PC-9 (cell line): Measurements from ENCODE around the gene CYTH3.

Experiments
- CTCF ChIP-seq: fragments of 200-600 bp; sonication (generic); conservative IDR thresholded peaks from 2 replicates; pipeline ENCODE4 v1.6.1; 2017; ENCODE audit warnings: mixed run types, antibody characterized with exemption, mild to moderate bottlenecking, moderate library complexity
- EZH2 ChIP-seq: fragments of 200-600 bp; sonication (generic); IDR thresholded peaks from 2 replicates; pipeline ENCODE4 v1.8.0; 2017; ENCODE audit warnings: antibody characterized with exemption, low read depth

DNA sequence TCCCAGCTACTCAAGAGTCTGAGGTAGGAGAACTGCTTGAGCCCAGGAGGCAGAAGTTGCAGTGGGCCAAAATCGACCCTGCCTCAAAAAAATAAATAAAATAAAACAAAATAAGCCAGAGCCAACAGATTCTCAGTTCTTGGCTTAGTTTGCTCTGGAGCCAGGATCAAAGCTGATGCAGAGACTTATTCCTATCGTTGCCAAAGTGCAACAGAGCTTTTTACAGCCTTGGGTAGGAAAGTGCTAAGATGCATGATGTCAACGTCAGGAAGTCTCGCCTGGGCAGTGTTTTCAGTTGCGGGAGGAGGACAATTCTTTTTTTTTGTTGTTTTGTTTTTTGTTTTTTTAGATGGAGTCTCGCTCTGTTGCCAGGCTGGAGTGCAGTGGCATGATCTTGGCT, 43.8 kb upstream of the CYTH3 start:
- no peak for TF ChIP-seq CTCF
- no peak for TF ChIP-seq EZH2
